SH-SY5Y (cell line): Measurements from ENCODE around the gene DYNC2I2.

ENCODE experiments used
- GATA2 ChIP-seq: IDR thresholded peaks from 2 replicates; pipeline ENCODE4 v1.6.1; 2011; ENCODE audit warnings: mild to moderate bottlenecking, low read depth, low read length
- GATA3 ChIP-seq: IDR thresholded peaks from 2 replicates; pipeline ENCODE4 v1.6.1; 2011; ENCODE audit warnings: low read depth, mild to moderate bottlenecking, low read length, moderate library complexity

DYNC2I2 gene

DNA sequence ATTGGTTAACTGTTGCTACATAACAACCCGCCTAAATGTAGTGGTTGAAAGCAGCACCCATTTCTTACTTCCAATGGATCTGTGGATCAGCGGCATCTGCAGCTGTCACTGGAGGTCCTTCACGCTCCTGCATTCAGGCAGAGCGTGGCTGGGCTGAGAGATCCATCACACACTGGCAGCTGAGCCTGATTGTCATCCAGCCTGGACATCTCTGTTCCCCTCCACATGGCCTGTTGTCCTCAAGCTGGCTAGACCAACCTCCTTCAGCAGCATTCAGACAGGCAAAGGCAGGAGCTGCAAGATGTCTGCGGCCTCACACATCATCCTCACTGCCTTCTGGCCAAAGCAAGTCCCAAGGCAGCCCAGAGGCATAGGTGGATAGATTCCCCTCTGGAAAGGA, 36.9 kb downstream of the DYNC2I2 start:
- TF ChIP-seq GATA3 (no peak), GATA2 (no peak)

DNA sequence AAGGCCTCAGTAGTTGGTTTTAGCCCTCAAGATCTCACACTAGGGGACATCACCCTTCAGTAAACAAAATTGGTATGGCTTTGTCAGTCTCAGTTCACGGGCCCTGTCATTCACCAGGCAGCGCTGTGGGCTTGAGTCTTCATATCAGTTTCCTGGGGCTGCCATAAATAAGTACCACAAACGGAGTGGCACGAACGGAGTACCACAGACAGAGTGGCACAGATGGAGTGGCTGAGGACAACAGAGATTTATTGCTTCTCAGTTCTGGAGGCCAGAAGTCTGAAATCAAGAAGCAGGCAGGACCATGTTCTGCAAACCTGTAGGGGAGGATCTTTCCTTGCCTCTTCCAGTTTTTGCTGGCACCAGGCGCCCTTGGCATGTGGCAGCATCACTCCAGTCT, 37.5 kb downstream of the DYNC2I2 start:
- no peak for TF ChIP-seq GATA3
- no peak for TF ChIP-seq GATA2

DNA sequence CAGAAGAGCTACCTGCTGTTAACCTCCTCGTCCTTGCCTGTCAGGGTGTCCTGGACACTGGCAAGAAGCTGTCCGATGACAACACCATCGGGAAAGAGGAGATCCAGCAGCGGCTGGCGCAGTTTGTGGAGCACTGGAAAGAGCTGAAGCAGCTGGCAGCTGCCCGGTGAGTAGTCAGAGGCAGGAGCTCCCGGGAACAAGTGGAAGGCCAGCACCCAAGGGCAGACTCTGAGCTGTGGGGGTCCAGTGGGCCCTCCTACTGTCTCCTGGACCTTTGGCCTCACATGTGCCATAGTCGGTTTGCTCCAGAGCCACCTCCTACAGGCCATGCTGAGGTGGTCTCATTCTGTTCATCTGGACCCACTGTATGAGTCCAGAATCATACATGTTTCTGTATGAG, 38.7 kb downstream of the DYNC2I2 start:
- TF ChIP-seq GATA3: no peak
- TF ChIP-seq GATA2: no peak

DNA sequence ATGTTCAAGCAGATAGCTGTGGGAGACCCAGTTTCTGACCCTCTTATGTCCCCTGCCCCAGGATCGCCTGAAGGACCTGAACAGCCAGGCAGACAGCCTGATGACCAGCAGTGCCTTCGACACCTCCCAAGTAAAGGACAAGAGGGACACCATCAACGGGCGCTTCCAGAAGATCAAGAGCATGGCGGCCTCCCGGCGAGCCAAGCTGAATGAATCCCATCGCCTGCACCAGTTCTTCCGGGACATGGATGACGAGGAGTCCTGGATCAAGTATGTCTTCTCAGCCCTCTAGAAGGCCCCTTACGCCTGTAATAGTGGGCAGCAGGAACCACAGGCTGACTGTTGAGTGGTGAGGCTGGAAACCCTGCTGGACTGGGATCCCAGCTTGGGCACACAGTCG, 41.1 kb downstream of the DYNC2I2 start:
- no peak for TF ChIP-seq GATA3
- no peak for TF ChIP-seq GATA2

DNA sequence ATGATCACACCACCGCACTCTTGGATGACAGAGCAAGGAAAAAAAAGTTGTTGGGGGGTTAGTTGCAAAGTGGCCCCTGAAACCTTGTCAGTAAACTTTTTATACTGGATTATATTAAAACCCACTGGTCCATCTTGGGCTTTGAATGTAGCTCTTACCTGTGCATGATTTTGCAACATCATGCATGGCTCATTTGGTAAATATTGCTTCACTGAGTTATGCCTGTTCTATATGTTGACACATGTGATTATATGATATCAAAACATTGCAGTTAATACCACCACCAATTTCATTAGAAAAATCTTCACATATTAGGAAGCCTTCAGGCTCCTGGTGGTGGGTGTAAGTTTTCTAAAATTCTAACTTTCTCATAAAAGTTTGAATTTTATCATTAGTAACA, 41.9 kb downstream of the DYNC2I2 start:
- TF ChIP-seq GATA3: no peak
- TF ChIP-seq GATA2: no peak

DNA sequence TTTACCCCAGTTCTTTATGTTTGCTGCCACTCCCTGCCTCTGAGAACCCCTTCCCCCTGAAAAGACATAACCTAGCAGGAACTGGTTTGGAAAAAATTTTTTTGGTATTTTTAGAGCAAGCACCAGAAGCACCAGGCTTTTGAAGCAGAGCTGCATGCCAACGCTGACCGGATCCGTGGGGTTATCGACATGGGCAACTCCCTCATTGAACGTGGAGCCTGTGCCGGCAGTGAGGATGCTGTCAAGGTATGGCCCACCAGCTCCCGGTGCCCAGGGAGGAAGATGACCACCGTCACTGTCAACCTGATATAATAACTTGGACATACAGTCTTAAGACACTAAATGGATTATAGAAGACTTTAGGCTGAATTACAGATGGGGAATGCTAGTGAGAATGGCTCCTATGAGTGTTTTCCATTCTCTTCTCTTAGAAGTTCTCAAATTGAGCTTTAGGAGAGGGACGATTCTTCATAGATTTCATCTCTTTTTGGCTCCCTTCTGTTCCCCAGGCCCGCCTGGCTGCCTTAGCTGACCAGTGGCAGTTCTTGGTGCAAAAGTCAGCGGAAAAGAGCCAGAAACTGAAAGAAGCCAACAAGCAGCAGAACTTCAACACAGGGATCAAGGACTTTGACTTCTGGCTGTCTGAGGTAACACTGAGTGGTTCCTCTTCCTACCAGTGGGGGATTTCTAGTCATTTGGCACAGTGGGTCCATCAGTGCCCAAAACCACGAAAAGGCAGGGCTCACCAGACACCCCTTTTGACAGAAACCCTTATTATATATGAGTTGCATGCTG, 44.9 kb downstream of the DYNC2I2 start:
- TF ChIP-seq GATA2 (no peak), GATA3 (no peak)

- TF ChIP-seq GATA2: no peak
- TF ChIP-seq GATA3: no peak
Observed at GRCh38 chr9:128610897-128611296, 45.8 kb downstream of the DYNC2I2 start.

DNA sequence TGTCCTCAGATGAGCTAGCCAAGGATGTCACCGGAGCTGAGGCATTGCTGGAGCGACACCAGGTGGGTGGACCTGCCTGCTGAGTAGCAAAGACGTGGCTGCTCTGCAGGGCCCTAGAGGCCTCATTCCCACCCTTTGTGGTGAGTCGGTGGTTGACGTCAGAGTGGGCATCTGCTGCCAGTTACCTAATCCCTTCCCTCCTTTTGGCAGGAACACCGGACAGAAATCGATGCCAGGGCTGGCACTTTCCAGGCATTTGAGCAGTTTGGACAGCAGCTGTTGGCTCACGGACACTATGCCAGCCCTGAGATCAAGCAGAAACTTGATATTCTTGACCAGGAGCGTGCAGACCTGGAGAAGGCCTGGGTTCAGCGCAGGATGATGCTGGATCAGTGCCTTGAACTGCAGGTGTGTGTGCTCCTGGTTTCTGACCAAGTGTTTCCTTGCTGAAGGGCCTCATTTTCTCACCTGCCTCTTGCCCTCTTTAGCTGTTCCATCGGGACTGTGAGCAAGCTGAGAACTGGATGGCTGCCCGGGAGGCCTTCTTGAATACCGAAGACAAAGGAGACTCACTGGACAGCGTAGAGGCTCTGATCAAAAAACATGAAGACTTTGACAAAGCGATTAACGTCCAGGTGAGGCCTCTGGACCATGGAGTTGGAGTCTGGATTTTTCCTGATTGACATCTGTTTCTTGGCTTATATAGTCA, 48.9 kb downstream of the DYNC2I2 start:
- TF ChIP-seq GATA3 (no peak), GATA2 (no peak)

GRCh38 chr9:128603697-128604096, 53.0 kb downstream of the DYNC2I2 start:
- TF ChIP-seq GATA2 (no peak), GATA3 (no peak)

DNA sequence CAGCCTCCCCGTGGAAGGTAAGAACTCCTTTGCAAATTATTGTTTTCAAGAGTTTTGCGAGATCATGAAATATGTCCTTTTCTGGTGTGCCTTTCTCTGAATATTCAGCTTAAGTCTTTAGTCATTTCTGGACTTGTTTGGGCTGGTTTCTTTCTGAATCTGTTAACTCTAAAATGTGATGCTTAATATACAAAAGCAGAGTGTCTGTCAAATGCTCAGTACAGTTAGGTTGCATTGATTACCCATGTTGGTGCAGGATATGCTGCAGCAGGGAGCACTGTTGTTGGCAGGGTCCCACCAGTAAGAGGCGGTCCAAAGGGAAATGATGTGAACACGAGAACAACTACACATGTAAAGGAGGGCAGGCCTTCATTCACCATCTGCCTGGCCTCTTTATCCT, 56.5 kb downstream of the DYNC2I2 start:
- TF ChIP-seq GATA2 (no peak), GATA3 (no peak)

DNA sequence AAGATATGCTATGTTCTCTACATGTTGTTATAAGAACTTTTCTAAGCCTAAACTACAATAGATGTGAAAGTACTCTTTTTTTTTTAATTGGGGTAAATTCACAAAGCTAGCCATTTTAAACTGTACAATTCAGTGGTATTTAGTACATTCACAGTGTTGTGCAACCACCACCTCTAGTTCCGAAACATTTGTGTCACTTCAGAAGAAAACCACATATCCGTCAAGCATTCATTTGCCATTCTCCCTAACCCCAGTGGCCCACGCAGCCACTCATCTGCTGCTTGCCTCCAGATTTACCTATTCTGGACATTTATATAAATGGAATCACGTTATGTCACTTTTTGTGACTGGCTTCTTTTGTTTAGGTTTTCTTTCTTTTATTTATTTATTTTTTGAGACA, 61.2 kb downstream of the DYNC2I2 start:
- TF ChIP-seq GATA3: no peak
- no peak for TF ChIP-seq GATA2

DNA sequence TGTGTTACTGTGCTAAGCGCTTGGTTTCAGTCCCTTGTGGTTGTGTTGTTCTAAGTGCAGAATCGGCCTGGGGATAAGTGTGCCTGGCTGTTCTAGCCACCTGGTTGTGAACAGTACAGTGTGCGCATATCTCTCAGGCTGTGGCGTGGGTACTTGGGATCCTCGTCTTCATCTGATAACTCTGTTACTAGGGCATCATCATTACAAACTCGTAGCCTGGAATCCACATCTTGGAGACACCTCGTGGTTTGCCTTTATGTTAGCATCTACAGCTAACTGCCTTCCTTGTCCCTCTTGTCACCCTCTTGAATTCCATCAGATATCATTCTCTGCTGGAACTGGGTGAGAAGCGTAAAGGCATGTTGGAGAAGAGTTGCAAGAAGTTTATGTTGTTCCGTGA, 62.8 kb downstream of the DYNC2I2 start:
- TF ChIP-seq GATA2 (no peak), GATA3 (no peak)

DNA sequence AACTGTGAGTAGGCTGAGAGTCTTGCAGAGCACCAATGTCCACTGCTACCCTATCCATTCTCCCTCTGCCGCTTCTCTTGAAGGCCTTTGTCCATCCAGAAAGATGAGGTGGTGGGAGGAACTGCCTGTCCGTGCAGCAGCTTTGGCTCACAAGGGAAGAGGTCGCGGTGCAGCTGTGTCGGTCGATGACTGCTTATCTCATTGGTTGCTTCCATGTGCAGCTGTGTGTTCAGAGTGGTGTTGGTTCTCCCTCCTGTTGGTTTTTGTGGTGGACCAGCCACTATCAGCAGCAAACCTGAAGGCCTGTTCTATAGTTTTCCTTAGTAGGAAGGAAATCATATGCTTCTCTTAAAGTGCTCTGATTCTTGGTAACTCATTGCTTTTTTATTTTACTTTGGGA, 63.6 kb downstream of the DYNC2I2 start:
- TF ChIP-seq GATA3 (no peak), GATA2 (no peak)

- TF ChIP-seq GATA3 (no peak), GATA2 (no peak)
Observed at GRCh38 chr9:128588581-128589233, 67.9 kb downstream of the DYNC2I2 start.

DNA sequence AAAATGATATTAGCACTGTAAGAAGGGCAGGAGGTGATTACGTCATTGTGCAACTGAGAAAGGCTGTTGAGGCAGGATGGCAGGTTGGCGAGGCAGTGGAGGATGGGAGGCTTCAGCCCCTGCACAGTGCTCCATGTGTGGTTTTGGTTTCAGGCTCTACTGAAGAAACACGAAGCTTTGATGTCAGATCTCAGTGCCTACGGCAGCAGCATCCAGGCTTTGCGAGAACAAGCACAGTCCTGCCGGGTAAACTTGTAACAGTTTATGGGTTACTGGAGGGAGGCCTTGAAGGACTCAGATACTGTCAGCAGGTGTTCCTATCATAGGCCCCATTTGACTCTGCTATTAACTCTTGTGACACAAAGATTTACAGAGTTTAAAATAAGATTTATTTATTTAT, 69.2 kb downstream of the DYNC2I2 start:
- TF ChIP-seq GATA3: no peak
- TF ChIP-seq GATA2: no peak
